Hepatocyte (in vitro differentiated cells): Measurements from ENCODE around the gene ECT2. TPM values are rescaled to one million over a fixed set of nuclear protein-coding genes. Genes with fewer than 3 reads are reported as not detected.
"Not testable (repeated sequence)": the region's sequence is repeated elsewhere in the genome, so short reads cannot be mapped to it uniquely, and the experiment has no call there.

ENCODE experiments used
- DNase-seq: peaks from one replicate; pipeline ENCODE4 v3.0.0-alpha.2; 2016; ENCODE audit warnings: low spot score
- H2AFZ ChIP-seq: fragments of 200-600 bp; sonication (generic); 2 replicates; pipeline ENCODE4 v1.6.0; 2016; ENCODE audit warnings: antibody characterized with exemption, mild to moderate bottlenecking
- H3K27ac ChIP-seq: fragments of 200-600 bp; sonication (generic); 2 replicates; pipeline ENCODE4 v1.5.1; 2016; ENCODE audit warnings: mild to moderate bottlenecking
- H3K27me3 ChIP-seq: fragments of 200-600 bp; sonication (generic); 2 replicates; pipeline ENCODE4 v1.6.1; 2016
- H3K36me3 ChIP-seq: fragments of 200-600 bp; sonication (generic); replicated peaks from 2 replicates; pipeline ENCODE4 v1.5.1; 2016; ENCODE audit warnings: low read depth; ENCODE audit not compliant: insufficient read depth
- H3K4me1 ChIP-seq: fragments of 200-600 bp; sonication (generic); 2 replicates; pipeline ENCODE4 v1.5.1; 2016; ENCODE audit warnings: mild to moderate bottlenecking, moderate library complexity; ENCODE audit not compliant: insufficient read depth
- H3K4me2 ChIP-seq: fragments of 200-600 bp; sonication (generic); 2 replicates; pipeline ENCODE4 v1.6.0; 2016
- H3K4me3 ChIP-seq: fragments of 200-600 bp; sonication (generic); 2 replicates; pipeline ENCODE4 v1.5.1; 2016; ENCODE audit warnings: mild to moderate bottlenecking
- H3K79me2 ChIP-seq: fragments of 200-600 bp; sonication (generic); 2 replicates; pipeline ENCODE4 v1.6.0; 2017; ENCODE audit warnings: mild to moderate bottlenecking
- H3K9me2 ChIP-seq: fragments of 200-600 bp; sonication (generic); replicated peaks from 2 replicates; pipeline ENCODE4 v1.6.0; 2017; ENCODE audit warnings: mild to moderate bottlenecking; ENCODE audit not compliant: insufficient read depth
- H3K9me3 ChIP-seq: fragments of 200-600 bp; sonication (generic); 2 replicates; pipeline ENCODE4 v1.5.1; 2016; ENCODE audit warnings: low read depth, mild to moderate bottlenecking
- H4K20me1 ChIP-seq: fragments of 200-600 bp; sonication (generic); 2 replicates; pipeline ENCODE4 v1.6.0; 2016; ENCODE audit warnings: mild to moderate bottlenecking; ENCODE audit not compliant: insufficient read depth, poor library complexity, severe bottlenecking
- CTCF ChIP-seq: fragments of 200-600 bp; sonication (generic); IDR thresholded peaks from 2 replicates; pipeline ENCODE4 v1.5.1; 2016; ENCODE audit warnings: antibody characterized with exemption, mild to moderate bottlenecking; ENCODE audit not compliant: poor library complexity
- EZH2 ChIP-seq: fragments of 200-600 bp; sonication (generic); IDR thresholded peaks from 2 replicates; pipeline ENCODE4 v1.6.1; 2016; ENCODE audit warnings: antibody characterized with exemption, mild to moderate bottlenecking, borderline replicate concordance
- EZH2phosphoT487 ChIP-seq: fragments of 200-600 bp; sonication (generic); IDR thresholded peaks from one replicate; pipeline ENCODE4 v1.6.1; 2018; ENCODE audit warnings: antibody characterized with exemption, mild to moderate bottlenecking, low read depth, moderate library complexity; ENCODE audit not compliant: unreplicated experiment, severe bottlenecking
- WGBS: methylation state at CpG from one replicate; pipeline ENCODE4 v1.1.6; 2016; ENCODE audit warnings: low lambda C conversion rate; ENCODE audit errors: missing lambda C conversion rate; 5-methylcytosine and 5-hydroxymethylcytosine counted together
- polyA plus RNA-seq: library from polyadenylated mRNA; unstranded; fragments of >200 nt; fragmentation: Nextera tagmentation; extraction: Ambion mirVana; gene quantifications from 2 replicates; pipeline ENCODE4 v1.2.1, GENCODE V29; 2016
- total RNA-seq: library from RNA; depleted of rRNA; stranded (reverse); fragments of >200 nt; gene quantifications from 2 replicates; pipeline ENCODE4 v1.2.3, GENCODE V29; 2014

The ECT2 gene
- total and polyA plus RNA-seq, 2 experiments from 2014 or later = 9.3 to 16.7 TPM

- Histone ChIP-seq H3K36me3 (no peaks in the 10 kb centered on the region), H2AFZ (peak overlapping the region; percentile 9), H3K4me2 (peak overlapping the region; percentile 70), H3K79me2 (peaks cover 36% of the 10 kb centered on the region), H3K9me2 (no peaks in the 10 kb centered on the region), H3K27ac (peak overlapping the region; percentile 27), H3K4me3 (peak overlapping the region; percentile 6), H3K4me1 (no peaks in the 10 kb centered on the region), H4K20me1 (no peaks in the 10 kb centered on the region), H3K9me3 (no peaks in the 10 kb centered on the region), H3K27me3 (no peaks in the 10 kb centered on the region)
- no peak for DNase-seq
- TF ChIP-seq EZH2phosphoT487 (no peak), CTCF (no peak), EZH2 (no peak)
- 28% methylated on average over 9 of the region's 9 CpGs for WGBS
Measured at GRCh38 chr3:172750069-172750367, 508 bp upstream of the ECT2 start.

- 2% methylated on average over 14 of the region's 14 CpGs for WGBS
- no peak for TF ChIP-seq EZH2phosphoT487
- no peak for TF ChIP-seq EZH2
- H2AFZ ChIP-seq = peak overlapping the region; percentile 60
- peak overlapping the region; percentile 84 for H3K4me2 ChIP-seq
- peak overlapping the region; percentile 47 for H3K27ac ChIP-seq
- no peaks in the 10 kb centered on the region for H3K36me3 ChIP-seq
- peak; percentile 15 for DNase-seq
- no peaks in the 10 kb centered on the region for H4K20me1 ChIP-seq
- no peaks in the 10 kb centered on the region for H3K9me2 ChIP-seq
- H3K79me2 ChIP-seq = peaks cover 36% of the 10 kb centered on the region
- H3K27me3 ChIP-seq = no peaks in the 10 kb centered on the region
- H3K4me3 ChIP-seq = peak overlapping the region; percentile 78
- no peaks in the 10 kb centered on the region for H3K9me3 ChIP-seq
- no peaks in the 10 kb centered on the region for H3K4me1 ChIP-seq
Measured at GRCh38 chr3:172751175-172751704, 714 bp downstream of the ECT2 start.

DNA sequence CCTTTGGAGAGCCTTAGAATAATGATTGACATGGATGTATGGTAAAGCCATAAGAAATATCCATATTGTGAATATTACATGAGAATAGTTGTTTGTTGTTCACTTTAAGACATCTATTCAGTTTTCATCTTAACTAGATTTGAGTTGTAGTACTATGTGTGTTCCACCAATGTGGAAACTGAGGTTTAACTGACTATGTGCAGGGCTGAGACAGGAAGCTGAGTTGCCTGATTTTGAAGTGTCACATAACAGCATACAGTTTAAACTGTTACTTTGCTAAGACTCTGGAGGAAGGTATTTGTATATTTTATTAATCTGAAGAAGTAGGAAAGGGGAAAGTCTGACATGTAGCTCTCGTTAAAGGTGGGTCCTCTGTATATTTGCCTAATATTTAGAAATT, 2.1 kb downstream of the ECT2 start:
- H3K79me2 ChIP-seq = peaks cover 36% of the 10 kb centered on the region
- no peaks in the 10 kb centered on the region for H3K9me3 ChIP-seq
- no peaks in the 10 kb centered on the region for H3K9me2 ChIP-seq
- no peak for TF ChIP-seq EZH2
- no peak for TF ChIP-seq EZH2phosphoT487
- no peak for TF ChIP-seq CTCF
- H3K4me2 ChIP-seq = no peak overlapping the region
- no peak overlapping the region for H3K27ac ChIP-seq
- no peak for DNase-seq
- no peaks in the 10 kb centered on the region for H4K20me1 ChIP-seq
- no peaks in the 10 kb centered on the region for H3K36me3 ChIP-seq
- 96% methylated on average over 1 of the region's 1 CpG for WGBS
- no peaks in the 10 kb centered on the region for H3K4me1 ChIP-seq
- H2AFZ ChIP-seq = no peak overlapping the region
- no peaks in the 10 kb centered on the region for H3K27me3 ChIP-seq
- H3K4me3 ChIP-seq = no peak overlapping the region

DNA sequence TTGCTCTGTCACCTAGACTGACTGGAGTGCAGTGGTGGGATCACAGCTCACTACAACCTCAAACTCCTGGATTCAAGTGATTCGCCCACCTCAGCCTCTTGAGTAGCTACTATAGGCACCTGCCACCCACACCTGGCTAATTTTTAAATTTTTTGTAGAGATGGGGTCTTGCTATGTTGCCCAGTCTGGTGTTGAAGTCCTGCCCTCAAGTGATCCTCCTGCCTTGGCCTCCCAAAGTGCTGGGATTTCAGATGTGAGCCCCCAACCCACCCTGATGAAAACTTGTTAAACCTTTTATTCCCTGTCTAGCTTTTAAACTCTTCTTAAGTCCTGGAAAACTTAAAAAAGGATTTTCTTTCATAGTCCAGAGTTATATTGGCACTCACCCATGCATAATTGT, 2.6 kb downstream of the ECT2 start:
- 96% methylated on average over 1 of the region's 1 CpG for WGBS
- H3K4me3 ChIP-seq = no peak overlapping the region
- no peaks in the 10 kb centered on the region for H3K4me1 ChIP-seq
- no peaks in the 10 kb centered on the region for H3K36me3 ChIP-seq
- no peak for TF ChIP-seq EZH2phosphoT487
- no peak for TF ChIP-seq EZH2
- TF ChIP-seq CTCF = no peak
- no peaks in the 10 kb centered on the region for H3K27me3 ChIP-seq
- H3K79me2 ChIP-seq = peaks cover 36% of the 10 kb centered on the region
- H3K9me2 ChIP-seq = no peaks in the 10 kb centered on the region
- no peak overlapping the region for H3K4me2 ChIP-seq
- H3K27ac ChIP-seq = no peak overlapping the region
- no peaks in the 10 kb centered on the region for H3K9me3 ChIP-seq
- DNase-seq = no peak
- no peaks in the 10 kb centered on the region for H4K20me1 ChIP-seq
- no peak overlapping the region for H2AFZ ChIP-seq

DNA sequence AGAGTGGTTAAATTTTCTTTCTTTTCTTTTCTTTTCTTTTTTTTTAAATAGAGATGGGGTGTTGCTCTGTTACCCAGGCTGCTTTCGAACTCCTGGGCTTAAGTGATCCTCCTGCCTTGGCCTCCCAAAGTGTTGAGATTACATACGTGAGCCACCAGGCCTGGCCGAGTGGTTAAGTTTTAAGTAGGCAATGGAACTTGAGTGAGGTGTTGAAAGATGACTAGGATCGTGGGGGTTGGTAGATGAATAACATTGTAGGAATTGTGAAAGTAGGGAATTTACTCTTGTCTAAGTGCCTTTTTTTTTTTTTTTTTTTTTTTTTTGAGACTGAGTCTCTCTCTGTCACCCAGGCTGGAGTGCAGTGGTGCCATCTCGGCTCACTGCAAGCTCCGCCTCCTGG, 9.9 kb downstream of the ECT2 start:
- H2AFZ ChIP-seq, H3K36me3 ChIP-seq, H3K27me3 ChIP-seq, H3K79me2 ChIP-seq, H3K4me1 ChIP-seq, H4K20me1 ChIP-seq, H3K9me3 ChIP-seq, H3K4me2 ChIP-seq, H3K27ac ChIP-seq, DNase-seq, H3K4me3 ChIP-seq, H3K9me2 ChIP-seq: not testable (repeated sequence)
- 97% methylated on average over 6 of the region's 6 CpGs for WGBS
